Tibial artery (tissue), 4 donors: ENCODE measurements around the gene CCDC178.

ENCODE experiments used
- DNase-seq, 2 donors: peaks; one replicate each; pipeline ENCODE4 v3.0.0-alpha.2; 2019
- H3K27ac ChIP-seq, 2 donors: fragments of 200-600 bp; sonication (generic) in 1 of 2; 1 replicate in 1 of 2; 2 replicates in 1 of 2; pipeline ENCODE4 v1.5.1; 2018 to 2019; ENCODE audit warnings: mild to moderate bottlenecking in 1 of 2
- H3K27me3 ChIP-seq, 2 donors: fragments of 200-600 bp; sonication (generic) in 1 of 2; one replicate each; pipeline versions ENCODE4 v1.5.1 to v1.6.0; 2016 to 2019
- H3K36me3 ChIP-seq, 3 donors: fragments of 200-600 bp; sonication (generic) in 2 of 3; one replicate each; pipeline ENCODE4 v1.5.1; 2016 to 2019; ENCODE audit warnings: mild to moderate bottlenecking in 2 of 3
- H3K4me1 ChIP-seq, 4 donors: fragments of 200-600 bp; sonication (generic) in 2 of 4; 1 replicate in 3 of 4; 2 replicates in 1 of 4; pipeline ENCODE4 v1.5.1; 2016 to 2019
- H3K4me3 ChIP-seq, 2 donors: fragments of 200-600 bp; sonication (generic) in 1 of 2; 1 replicate in 1 of 2; 2 replicates in 1 of 2; pipeline ENCODE4 v1.5.1; 2018 to 2019; ENCODE audit warnings: mild to moderate bottlenecking in 2 of 2
- H3K9me3 ChIP-seq, 3 donors: fragments of 200-600 bp; sonication (generic) in 1 of 3; one replicate each; pipeline ENCODE4 v1.5.1; 2016 to 2019
- intact Hi-C: fragments of 100-400 bp; cut with DNase I; formaldehyde crosslinking; loops from one replicate; pipeline ENCODE4 v1.15.0; 2023; ENCODE audit warnings: low total_unique reads
- TF ChIP-seq, protein P1 (sequence below), 2 experiments: fragments of 200-600 bp in 1 of 2; fragments of 450-650 bp in 1 of 2; IDR thresholded peaks; one replicate each; pipeline ENCODE4 v1.5.1; 2017 to 2019; ENCODE audit warnings: antibody characterized with exemption in 2 of 2, mild to moderate bottlenecking in 1 of 2, moderate library complexity in 1 of 2

CCDC178 gene

GRCh38 chr18:32893915-32894314 is 546.6 kb downstream of the CCDC178 start:
- H3K9me3 ChIP-seq: peaks cover 0 to 13% (median 7%) of the 10 kb centered on the region in 3 donors
- H3K4me3 ChIP-seq: no peak overlapping the region
- H3K36me3 ChIP-seq: no peaks in the 10 kb centered on the region
- no peaks in the 10 kb centered on the region for H3K27me3 ChIP-seq
- intact Hi-C loops: no loop called here
- no peak overlapping the region for H3K27ac ChIP-seq
- TF ChIP-seq, protein P1, sequence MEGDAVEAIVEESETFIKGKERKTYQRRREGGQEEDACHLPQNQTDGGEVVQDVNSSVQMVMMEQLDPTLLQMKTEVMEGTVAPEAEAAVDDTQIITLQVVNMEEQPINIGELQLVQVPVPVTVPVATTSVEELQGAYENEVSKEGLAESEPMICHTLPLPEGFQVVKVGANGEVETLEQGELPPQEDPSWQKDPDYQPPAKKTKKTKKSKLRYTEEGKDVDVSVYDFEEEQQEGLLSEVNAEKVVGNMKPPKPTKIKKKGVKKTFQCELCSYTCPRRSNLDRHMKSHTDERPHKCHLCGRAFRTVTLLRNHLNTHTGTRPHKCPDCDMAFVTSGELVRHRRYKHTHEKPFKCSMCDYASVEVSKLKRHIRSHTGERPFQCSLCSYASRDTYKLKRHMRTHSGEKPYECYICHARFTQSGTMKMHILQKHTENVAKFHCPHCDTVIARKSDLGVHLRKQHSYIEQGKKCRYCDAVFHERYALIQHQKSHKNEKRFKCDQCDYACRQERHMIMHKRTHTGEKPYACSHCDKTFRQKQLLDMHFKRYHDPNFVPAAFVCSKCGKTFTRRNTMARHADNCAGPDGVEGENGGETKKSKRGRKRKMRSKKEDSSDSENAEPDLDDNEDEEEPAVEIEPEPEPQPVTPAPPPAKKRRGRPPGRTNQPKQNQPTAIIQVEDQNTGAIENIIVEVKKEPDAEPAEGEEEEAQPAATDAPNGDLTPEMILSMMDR (IDR thresholded peaks at IDR 0.05): no peak
- DNase-seq: no peak
- no peaks in the 10 kb centered on the region for H3K4me1 ChIP-seq

DNA sequence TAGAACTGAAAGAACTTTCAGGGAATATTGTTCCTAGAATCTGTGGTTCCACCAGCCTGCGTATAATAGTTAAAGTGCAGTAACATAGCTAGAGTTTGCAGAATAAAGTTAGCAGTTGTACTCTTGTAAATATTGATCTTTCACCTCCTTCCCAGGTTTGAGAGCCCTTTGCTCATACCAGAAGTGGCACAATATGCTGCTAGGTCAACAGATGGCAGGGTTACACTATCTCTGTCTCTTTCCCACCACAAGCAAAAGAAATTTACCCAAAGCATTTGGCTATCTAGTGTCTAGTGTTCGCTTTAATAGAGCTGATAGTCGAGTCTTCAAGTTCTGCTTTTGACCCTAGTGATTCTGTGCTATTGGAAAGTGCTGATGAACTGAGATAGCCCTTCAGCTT is 548.7 kb downstream of the CCDC178 start:
- TF ChIP-seq, protein P1 (IDR thresholded peaks at IDR 0.05): no peak
- Histone ChIP-seq H3K27ac (no peak overlapping the region), H3K27me3 (no peaks in the 10 kb centered on the region), H3K36me3 (no peaks in the 10 kb centered on the region), H3K4me3 (no peak overlapping the region), H3K9me3 (peaks cover 0 to 5% (median 0%) of the 10 kb centered on the region in 3 donors), H3K4me1 (no peaks in the 10 kb centered on the region)
- intact Hi-C loops: no loop called here
- no peak for DNase-seq

- Histone ChIP-seq H3K36me3 (no peaks in the 10 kb centered on the region), H3K27ac (no peak overlapping the region), H3K9me3 (no peaks in the 10 kb centered on the region), H3K4me3 (no peak overlapping the region), H3K27me3 (no peaks in the 10 kb centered on the region), H3K4me1 (no peaks in the 10 kb centered on the region)
- intact Hi-C loops: no loop called here
- DNase-seq: no peak
- TF ChIP-seq, protein P1 (IDR thresholded peaks at IDR 0.05): no peak
Observed at GRCh38 chr18:32891130-32891529, 549.4 kb downstream of the CCDC178 start.

- DNase-seq: no peak
- H3K4me3 ChIP-seq: no peak overlapping the region
- TF ChIP-seq, protein P1 (IDR thresholded peaks at IDR 0.05): no peak
- no peaks in the 10 kb centered on the region for H3K36me3 ChIP-seq
- no peaks in the 10 kb centered on the region for H3K27me3 ChIP-seq
- no peak overlapping the region for H3K27ac ChIP-seq
- H3K4me1 ChIP-seq: no peaks in the 10 kb centered on the region
- intact Hi-C loops: no loop called here
- no peaks in the 10 kb centered on the region for H3K9me3 ChIP-seq
Observed at GRCh38 chr18:32889615-32890593, 550.6 kb downstream of the CCDC178 start.

GRCh38 chr18:32888306-32888705 is 552.2 kb downstream of the CCDC178 start:
- H3K27ac ChIP-seq: no peak overlapping the region
- H3K4me1 ChIP-seq: no peaks in the 10 kb centered on the region
- TF ChIP-seq, protein P1 (IDR thresholded peaks at IDR 0.05): no peak
- intact Hi-C loops: no loop called here
- no peak overlapping the region for H3K4me3 ChIP-seq
- H3K36me3 ChIP-seq: no peaks in the 10 kb centered on the region
- DNase-seq: no peak
- H3K9me3 ChIP-seq: no peaks in the 10 kb centered on the region
- H3K27me3 ChIP-seq: no peaks in the 10 kb centered on the region
